ENCODE results near the gene HACD4.

HACD4 gene, protein sequence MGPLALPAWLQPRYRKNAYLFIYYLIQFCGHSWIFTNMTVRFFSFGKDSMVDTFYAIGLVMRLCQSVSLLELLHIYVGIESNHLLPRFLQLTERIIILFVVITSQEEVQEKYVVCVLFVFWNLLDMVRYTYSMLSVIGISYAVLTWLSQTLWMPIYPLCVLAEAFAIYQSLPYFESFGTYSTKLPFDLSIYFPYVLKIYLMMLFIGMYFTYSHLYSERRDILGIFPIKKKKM

DNA sequence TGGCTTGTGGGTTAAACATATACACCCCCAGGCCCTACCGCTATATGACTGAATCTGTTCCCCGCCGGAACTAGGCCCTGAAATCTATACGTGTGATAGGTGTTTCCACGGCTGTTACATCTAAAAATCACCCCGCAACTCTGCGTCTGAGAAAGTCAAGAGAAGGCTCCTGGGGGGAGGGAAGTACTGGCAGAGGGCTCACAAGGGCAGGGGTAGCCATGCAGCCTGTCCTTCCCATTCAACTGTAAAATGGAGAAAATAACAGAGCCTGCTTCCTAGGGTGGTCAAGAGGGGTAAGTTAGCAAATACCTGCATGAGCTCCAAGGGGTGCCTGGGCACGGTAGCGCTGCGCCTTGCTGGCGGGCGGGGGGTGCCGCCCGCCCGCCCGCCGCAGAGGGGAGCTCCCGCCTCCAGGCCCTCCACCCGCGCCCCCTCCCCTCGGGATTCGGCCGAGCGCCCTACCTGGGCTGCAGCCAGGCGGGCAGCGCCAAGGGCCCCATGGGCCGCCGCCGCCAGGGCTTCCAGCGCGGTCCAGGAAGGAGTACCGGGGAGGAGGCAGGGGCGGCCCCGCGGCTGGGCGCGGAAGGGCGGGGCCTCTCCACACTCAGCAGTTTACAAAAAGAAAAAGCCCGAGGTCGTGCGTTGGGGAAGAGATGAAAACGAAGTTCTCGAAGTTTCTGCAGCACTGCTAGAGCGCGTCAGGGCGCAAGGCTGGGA, at the start of gene HACD4:
HACD4 (minus strand) TSS at position 550 of the 717 bp plus-strand sequence; CDS start at position 500, 50 bp downstream.
- no peak for DNase-seq

DNA sequence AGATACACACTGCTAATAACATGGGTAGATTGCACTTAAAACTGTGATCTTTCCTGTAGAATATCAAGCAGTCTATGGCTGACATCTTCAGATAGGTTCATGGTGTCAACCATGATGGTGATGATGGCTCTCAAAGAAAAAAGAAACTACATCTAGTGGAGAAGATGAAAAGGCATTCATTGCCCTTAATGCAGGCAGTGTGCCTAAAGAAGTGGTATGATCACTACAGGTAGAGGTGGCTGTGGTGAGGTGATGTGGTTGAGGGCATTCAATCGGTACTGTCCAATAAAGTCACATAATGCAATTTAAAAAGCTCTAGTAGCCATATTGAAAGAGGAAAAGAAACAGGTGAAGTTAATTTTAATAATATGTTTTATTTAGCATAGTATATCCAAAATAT, 49.4 kb upstream of the HACD4 start:
- DNase-seq = no peak

DNA sequence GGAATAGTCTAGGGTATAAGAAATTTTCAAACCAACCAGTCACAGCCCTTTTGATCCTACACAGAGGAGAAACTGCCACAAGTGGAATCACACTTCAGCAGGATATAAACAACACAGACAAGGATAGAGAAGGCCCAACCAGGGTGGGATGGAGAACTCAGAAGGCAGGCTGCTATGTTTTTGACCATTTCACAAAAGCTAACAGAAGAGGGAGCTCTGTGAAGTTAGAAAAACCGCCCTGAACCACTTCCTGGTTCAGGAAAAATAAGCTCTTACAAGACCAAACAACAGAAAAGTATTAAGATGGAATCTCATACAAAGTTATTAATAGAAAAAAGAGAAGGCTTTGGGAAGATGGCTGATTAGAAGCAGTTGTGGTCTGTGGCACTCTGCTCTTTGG, 47.3 kb upstream of the HACD4 start:
- DNase-seq = no peak

DNA sequence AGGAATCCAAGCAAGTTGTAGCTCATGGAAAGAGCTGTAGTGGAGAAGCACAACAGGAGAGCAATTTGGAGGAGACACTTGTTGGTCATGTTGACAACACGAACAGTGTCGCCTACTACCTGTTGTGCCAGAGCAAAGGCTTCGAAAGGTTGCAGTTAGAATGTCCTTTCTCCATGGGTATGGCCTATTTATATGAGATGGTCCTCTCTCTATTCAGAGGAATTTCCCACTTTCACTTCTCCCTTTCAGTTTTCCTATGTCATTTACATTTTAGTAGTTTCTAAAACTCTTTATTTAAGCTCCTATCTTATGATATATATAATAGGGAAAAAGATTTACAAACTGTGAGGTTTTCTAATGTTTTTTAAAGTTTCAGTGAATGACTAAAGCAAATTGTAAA, 46.3 kb upstream of the HACD4 start, which contains the start of gene IFNB1:
IFNB1 (minus strand) TSS at position 162 of the 400 bp plus-strand sequence; CDS start at position 89, 73 bp downstream.
- no peak for DNase-seq

DNA sequence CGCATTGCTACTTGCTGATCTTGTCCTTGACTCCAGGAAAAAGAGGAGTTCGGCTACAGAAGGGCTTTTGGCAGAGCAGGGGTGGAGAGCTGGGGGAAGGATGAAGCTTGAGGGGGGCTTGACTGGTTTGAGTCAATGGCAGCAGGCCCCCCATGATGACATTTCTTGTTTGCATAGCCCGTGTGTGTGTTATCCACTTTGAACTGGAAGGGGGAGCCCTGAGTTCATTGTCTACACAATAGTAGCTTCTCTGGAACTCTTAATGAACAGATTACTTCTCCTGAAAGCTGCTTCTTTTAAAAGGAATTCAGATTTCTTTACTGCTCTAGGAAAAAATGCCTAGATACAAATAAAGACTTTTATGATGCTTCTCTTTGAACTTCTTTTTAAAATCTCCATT, 44.0 kb upstream of the HACD4 start:
- no peak for DNase-seq

DNA sequence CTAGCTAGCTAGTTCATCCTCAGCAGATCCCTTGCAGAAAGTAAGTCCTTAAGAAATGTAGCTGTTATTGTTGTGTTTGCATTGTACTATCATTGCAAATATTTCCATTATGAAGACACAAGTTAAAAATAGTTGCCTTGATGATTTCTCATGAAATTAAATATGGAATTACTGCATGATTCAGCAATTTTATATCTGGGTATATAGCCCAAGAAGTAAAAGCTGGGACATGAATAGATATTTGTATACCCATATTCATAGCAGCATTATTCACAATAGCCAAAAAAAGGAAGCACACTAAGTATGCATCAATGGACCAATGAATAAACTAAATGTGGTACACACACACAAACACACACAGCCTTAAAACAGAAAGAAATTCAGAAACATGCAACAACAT, 39.5 kb upstream of the HACD4 start:
- DNase-seq = no peak

DNA sequence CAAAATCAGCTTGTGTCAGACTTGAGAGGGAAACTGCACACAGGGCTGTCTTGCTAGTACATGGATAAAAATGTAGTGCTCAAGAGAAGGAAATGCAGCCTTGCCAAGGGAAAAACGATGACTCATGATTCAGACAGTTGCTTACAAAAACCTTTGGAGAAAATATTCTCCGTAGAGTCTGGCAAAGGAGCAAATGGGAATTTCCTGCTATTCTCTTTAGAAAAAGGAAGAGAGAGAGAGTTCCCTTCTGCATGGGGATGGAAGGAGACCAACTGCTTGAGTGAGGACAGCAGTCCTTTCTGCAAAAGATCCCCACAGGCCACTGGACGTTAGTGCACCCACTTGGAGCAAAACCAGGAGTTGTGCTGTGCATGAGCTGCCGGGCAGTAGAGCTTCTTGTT, 38.7 kb upstream of the HACD4 start:
- no peak for DNase-seq

DNA sequence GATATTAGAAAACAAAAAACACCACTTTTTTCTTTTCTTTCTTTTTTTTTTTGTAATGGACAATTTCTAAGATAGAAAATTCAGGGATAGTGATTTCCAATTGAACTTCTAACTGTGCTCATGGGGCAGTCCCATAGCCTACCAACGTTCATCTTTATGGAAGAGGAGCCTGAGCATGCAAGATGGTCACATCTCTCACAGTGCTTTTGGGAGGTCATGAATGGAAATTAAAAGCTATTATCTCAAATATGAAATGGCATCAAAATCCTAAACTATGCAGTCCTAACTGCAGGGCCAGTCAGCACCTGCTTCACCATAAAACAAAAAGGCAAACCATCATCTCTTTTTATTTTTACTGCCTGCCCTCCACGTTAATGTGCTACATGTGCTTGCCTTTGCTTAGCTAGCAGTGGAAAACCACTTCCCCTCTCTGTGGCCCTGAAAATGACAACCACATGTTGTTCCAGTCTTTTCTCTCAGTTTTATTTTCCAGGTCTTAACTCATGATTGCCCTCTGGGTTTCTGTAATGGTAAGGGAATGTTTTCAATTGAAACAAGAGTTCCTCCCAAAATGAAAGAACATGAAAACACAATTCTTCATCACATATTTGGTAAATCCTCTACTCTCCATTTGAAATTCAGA, 29.6 kb upstream of the HACD4 start:
- DNase-seq = peak; percentile 24

DNA sequence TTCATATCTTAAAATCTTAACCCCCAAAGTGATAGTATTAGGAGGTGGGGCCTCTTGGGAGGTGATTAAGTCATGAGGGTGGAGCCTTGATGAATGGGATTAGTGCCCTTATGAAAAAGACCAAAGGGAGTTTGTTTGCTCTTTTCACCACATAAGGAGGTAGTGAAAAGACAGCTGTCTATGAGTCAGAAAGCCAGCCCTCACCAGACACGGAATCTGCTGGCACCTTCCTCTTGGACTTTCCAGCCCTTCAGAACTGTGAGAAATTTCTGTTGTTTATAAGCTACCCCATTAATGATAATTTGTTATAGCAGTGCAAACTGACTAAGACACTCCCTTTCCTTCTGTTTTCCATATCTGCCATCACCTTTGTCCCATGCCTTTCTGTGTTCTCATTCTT, 25.5 kb upstream of the HACD4 start:
- DNase-seq = no peak

DNA sequence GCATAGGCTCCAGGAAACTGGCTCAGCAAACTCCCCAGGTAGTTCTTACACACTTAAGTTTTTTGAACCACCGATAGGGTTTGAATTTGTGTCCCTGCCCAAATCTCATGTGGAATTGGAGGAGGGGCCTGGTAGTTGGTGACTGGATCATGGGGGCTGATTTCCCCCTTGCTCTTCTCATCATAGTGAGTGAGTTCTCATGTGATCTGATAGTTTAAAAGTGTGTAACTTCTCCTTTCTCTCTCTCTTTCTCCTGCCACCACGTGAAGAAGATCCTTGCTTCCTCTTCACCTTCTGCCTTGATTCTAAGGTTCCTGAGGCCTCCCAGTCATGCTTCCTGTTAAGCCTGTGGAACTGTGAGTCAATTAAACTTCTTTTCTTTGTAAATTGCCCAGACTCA, 22.4 kb upstream of the HACD4 start:
- DNase-seq = no peak

DNA sequence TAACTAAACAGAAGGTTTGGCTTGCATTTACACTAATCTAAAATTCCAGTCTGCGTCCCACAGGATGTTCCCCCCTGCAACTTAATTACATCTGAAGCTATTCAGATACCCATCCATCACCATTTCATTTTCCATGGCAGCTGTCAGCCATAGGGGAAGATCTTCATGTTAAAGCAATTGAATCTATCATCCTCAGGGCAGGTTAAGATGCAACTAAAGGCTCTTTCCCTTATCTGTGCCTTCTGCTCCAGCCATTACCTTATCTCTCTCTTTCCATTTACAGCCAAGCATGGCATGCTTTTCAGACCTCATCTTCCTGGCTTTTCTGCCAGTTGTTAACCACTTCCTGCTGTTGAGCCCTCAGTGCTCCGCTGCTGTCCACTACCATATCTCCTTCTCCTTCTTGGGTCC, 15.8 kb upstream of the HACD4 start:
- DNase-seq = no peak

DNA sequence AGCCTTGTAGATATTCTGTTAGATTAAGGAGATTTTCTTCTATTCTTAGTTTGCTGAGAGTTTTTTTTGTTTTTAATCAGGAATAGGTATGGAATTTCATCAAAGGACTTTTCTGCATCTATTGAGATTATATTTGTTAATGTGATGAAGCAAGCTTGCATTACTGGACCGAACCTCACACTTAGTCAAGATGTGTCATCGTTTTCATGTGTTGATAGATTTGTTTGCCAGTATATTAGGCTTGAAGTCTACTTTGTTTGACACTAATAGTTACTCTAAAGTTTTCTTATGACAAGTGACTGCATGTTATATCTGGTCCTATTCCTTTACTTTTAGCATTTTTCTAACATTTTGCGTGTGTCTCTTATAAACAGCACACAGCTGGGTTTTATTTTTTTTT, 12.4 kb upstream of the HACD4 start:
- no peak for DNase-seq

DNA sequence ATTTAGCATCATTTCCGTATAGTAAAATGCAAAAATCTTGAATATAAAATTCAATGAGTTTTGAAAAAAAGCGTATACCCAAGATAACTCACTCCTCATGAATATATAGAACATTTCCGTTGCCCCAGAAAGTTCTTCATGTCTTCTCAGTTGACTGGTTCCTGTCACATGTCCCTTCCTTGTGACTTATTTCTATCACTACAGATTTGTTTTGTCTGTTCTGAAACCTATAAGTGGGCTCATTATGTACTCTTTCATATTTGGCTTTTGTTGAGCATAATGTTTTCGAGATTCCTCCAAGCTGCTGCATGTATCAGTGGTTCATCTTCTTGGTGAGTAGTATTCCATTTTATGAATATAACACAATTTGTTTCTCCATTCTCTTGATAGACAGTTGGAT, 11.0 kb upstream of the HACD4 start:
- no peak for DNase-seq

DNA sequence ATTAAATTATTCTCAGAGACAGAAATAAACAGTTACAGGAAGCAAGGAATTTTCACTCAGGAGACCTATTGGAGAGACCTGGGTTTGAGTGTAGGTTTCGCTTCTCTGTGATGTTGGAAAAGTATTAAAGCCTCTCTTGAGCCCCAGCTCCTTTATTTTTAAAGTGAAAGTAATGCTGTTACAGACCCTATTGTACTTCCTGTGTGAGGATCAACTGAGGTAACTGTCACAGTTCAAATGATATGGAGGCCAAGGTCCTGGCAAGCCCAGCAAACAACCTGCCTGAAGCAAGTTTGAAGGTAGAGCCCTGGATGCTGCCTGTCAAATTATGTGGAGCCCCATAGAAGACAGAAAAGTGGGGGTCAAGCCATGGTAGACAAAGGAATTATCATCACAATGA, 7.9 kb upstream of the HACD4 start:
- no peak for DNase-seq

DNA sequence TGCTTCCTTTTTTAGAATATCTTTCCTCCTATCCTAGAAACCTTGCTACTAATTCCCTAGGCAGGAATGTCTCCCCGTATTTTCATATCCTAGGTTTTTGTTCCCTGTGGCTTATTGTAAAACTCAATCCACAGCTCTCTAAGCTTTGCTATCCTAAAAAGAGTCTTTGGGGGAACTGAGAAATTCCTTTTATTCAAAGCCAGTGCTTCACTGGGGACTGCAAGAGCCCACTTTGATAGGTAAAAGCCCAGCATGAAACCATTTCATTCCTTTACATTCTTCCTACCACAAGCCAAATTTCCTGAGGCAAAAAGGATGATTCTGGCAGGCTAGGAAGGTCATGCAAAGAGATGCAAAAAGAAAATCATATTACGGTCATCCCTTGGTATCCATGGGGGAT, 5.8 kb upstream of the HACD4 start:
- no peak for DNase-seq

DNA sequence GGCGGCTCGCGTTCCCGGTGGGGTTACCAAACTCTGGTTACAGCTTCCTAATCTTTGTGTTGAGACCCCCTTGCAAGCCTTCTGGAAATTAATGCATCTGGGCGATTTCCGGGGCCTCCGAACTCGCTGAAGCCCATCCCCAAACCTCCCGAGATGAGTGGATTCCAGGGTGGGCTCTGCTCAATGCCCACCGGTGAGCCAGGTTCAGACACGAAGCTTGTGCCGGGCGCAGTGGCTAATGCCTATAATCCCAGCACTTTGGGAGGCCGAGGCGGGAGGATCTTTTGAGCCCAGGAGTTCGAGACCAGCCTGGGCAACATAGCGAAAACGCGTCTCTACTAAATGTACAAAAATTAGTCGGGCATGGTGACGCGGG, 356 bp upstream of the HACD4 start:
- no peak for DNase-seq

DNA sequence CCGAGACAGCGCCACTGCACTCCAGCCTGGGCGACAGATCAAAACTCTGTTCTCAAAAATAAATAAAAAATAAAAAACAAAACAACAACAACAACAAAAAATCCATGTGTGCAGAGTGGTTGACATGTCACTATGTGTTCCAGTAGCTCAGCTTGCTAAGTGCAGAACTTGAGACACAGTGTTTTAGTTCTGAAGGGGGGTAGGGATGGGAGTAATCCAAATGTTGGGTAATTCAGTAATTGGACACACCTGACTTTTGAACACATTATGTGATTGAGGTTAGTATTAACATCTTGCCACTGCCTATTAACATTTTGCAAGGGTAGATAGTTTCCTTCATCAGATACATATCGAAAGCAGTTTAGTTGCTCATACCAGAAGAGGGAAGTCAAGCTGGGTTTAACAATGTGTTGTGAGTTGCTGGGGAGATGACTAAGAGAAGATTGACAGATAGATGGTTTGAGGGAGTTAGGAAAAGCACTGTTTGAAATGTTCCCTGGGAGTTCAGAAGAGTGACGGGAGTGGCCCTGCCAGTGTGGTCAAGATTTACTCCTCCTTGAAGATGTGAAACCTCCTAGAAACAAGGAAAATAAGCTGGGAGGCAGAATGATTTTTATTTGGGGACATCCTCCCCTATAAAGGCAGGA, 928 bp downstream of the HACD4 start:
- DNase-seq = no peak

DNA sequence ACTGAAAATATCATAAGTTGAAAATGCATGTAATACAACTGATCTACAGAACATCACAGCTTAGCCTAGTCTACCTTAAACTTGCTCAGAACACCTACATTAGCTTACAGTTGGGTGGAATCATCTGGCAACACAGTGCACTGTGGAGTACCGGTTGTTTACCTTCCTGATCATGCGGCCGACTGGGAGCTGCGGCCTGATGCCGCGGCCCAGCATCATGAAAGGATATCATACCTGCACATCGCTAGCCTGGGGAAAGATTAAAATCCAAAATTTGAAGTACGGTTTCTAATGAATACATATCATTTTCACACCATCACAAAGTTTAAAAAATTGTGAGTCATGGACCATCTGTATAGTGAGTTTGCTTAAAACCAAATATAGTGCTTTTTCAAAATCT, 1.8 kb downstream of the HACD4 start:
- DNase-seq = no peak

DNA sequence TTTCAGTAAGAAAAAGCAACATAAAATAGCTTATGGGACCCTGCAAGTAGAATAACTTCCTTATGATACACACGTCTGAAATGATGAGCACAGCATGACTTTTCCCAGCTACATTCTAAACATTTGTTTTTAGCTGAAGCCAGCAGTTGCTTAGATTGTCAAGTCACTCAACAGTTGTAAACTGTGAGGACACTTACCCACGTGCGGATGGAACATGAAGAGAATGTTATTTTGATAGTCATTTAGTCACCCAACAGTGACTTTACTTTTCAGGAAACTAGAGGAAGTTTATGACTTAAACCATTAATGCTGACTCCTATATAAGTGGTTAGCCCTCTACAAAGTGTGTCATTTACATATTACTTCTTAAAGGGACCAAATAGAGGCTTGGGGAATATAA, 3.0 kb downstream of the HACD4 start:
- no peak for DNase-seq

DNA sequence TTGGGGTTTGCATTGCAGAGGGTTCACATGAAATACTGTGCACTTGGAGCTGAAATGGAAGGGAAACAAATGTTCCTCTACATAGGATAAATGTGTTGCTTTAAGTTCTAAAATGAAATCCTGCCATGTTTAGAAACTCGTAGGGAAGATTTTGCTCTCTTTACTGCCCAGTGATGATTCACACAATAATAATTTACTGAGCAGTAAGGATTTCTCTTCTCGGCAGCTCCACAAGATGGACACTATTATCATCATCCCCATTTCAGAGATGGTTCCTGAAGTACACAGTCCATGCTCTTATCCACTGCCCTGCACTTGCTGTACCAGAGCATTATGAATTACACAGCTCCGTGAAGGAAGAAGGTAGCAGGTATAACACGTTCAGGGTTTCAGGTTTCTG, 4.1 kb downstream of the HACD4 start:
- no peak for DNase-seq

DNA sequence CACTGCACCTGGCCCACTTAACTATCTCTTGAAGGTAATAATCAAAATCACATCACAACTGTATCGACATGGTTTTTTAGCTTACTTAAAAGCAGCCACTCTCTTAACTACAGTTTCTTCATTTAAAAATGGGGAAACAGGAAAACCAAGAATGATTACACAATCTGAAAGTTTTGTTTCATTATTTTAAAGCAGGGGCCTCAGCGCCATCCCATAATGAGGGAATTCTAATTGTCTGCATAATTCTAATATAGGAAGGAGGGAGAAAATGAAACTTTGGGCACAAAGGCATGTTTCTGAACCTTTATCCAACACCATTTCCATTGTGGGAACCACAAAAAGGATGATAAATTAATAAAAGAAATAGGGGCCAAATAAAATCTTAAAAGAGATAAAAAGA, 7.6 kb downstream of the HACD4 start:
- DNase-seq = no peak

DNA sequence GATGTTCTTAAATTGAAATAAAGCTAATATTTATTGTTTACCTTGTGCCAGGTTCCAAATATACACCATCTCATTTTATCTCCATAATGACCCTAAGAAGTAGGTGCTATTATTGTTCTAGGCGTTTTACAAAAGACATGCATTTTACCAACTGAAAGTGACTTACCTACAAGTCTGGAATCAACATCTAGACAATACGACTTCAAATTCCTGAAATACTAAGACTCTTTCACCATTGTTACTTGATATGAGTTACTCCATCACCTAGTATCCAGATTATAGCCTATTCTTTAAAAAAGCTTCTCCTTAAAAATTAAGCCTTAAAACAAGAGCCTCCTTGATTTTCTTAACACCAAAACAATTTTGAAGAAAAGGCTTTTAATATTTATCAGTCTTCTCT, 13.3 kb downstream of the HACD4 start:
- no peak for DNase-seq

DNA sequence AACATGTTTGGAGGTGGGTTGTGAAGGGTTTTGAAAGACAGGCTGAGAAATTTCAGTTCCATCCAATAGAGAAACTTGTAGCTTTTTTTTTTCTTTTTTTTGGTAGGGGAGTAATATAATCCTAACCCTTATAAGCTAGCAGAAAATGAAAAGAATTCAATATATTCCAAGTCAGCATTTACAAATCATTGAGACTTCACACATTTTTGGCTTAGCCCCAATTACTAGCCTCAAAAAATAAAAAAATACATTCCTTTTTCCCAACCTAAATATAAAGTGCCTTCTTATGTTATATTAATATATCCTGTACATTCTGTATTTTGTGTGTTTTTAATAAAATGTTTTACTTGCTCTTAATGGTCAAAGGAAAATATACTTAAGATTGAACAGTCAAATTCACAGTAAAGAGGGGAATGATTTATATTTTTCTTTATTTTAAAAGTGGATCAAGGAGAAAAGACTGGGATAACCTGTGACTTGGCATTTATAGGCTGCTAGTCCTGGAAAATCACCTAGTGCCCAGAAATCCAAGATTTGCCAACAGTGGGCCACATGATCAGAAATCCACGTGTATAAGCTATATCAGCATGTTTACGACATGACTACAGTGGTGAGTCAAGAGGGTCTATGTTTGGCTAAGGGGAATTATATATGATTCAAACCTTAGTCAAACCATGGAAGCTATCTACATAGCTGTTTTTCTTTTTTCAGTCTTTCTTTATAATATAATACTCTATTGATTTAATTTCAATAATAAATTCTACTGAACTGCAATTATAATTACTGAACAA, 14.5 kb downstream of the HACD4 start:
- DNase-seq = no peak

Data from KG1 (cell line).